Chondrocyte (in vitro differentiated cells): Measurements from ENCODE around the gene ARPP19. TPM values are rescaled to one million over a fixed set of nuclear protein-coding genes. Genes with fewer than 3 reads are reported as not detected.
A peak's percentile ranks its signal among the peaks of the same experiment; 100 is the strongest.

ENCODE experiments used
- DNase-seq: peaks from one replicate; pipeline ENCODE4 v3.0.0; 2021; ENCODE audit warnings: mixed read lengths, low spot score
- H3K27ac Mint-ChIP-seq: one replicate; pipeline ENCODE4 v1.8.0; 2021; ENCODE audit warnings: mild to moderate bottlenecking, moderate library complexity, mixed read lengths; ENCODE audit not compliant: unreplicated experiment
- H3K27me3 Mint-ChIP-seq: 2 replicates; pipeline ENCODE4 v1.8.0; 2021; ENCODE audit warnings: low read depth, mixed read lengths
- H3K36me3 Mint-ChIP-seq: 2 replicates; pipeline ENCODE4 v1.8.0; 2021; ENCODE audit warnings: low read depth, mixed read lengths
- H3K4me1 Mint-ChIP-seq: 2 replicates; pipeline ENCODE4 v1.8.0; 2021; ENCODE audit warnings: low read depth, mild to moderate bottlenecking, mixed read lengths
- H3K4me3 Mint-ChIP-seq: one replicate; pipeline ENCODE4 v1.8.0; 2021; ENCODE audit warnings: mild to moderate bottlenecking, moderate library complexity, mixed read lengths; ENCODE audit not compliant: unreplicated experiment
- H3K9me3 Mint-ChIP-seq: 2 replicates; pipeline ENCODE4 v1.8.0; 2021; ENCODE audit warnings: low read depth, mixed read lengths
- CTCF ChIP-seq: fragments of 200-600 bp; sonication (generic); IDR thresholded peaks from 2 replicates; pipeline ENCODE4 v1.5.0; 2021; ENCODE audit warnings: antibody characterized with exemption, mild to moderate bottlenecking, moderate library complexity
- total RNA-seq: library from RNA; stranded (reverse); gene quantifications from 3 replicates; pipeline ENCODE4 v1.2.1, GENCODE V29; 2021

ARPP19 gene
- total RNA-seq, 1 donor from 2014 or later: 179 TPM

GRCh38 chr15:52529341-52529924 lies 39.4 kb downstream of the ARPP19 start:
- peak overlapping the region; percentile 73 for H3K4me3 Mint-ChIP-seq
- no peaks in the 10 kb centered on the region for H3K9me3 Mint-ChIP-seq
- H3K27ac Mint-ChIP-seq: peak overlapping the region; percentile 42
- no peaks in the 10 kb centered on the region for H3K27me3 Mint-ChIP-seq
- H3K36me3 Mint-ChIP-seq: no peaks in the 10 kb centered on the region
- DNase-seq: no peak
- H3K4me1 Mint-ChIP-seq: peaks cover 24% of the 10 kb centered on the region
- no peak for TF ChIP-seq CTCF

GRCh38 chr15:52528564-52529340 lies 40.1 kb downstream of the ARPP19 start, which contains the start of gene MYO5A:
TSS of gene MYO5A (minus strand) at chr15:52528880. CDS start at chr15:52528806, 74 bp downstream.
- H3K9me3 Mint-ChIP-seq: no peaks in the 10 kb centered on the region
- H3K27ac Mint-ChIP-seq: peak within 1 kb of the TSS; percentile 71
- DNase-seq: peak; percentile 89
- TF ChIP-seq CTCF: peak; percentile 47
- no peaks in the 10 kb centered on the region for H3K36me3 Mint-ChIP-seq
- H3K27me3 Mint-ChIP-seq: no peaks in the 10 kb centered on the region
- peaks cover 24% of the 10 kb centered on the region for H3K4me1 Mint-ChIP-seq
- H3K4me3 Mint-ChIP-seq: peak within 1 kb of the TSS; percentile 94

- Mint-ChIP-seq H3K4me1 (peaks cover 30% of the 10 kb centered on the region), H3K36me3 (no peaks in the 10 kb centered on the region), H3K9me3 (no peaks in the 10 kb centered on the region), H3K27ac (peak overlapping the region; percentile 71), H3K4me3 (peak overlapping the region; percentile 94), H3K27me3 (no peaks in the 10 kb centered on the region)
- TF ChIP-seq CTCF: no peak
- no peak for DNase-seq
Observed at GRCh38 chr15:52527911-52528563, 40.8 kb downstream of the ARPP19 start.

- H3K27me3 Mint-ChIP-seq: no peaks in the 10 kb centered on the region
- no peak for TF ChIP-seq CTCF
- no peaks in the 10 kb centered on the region for H3K9me3 Mint-ChIP-seq
- DNase-seq: no peak
- H3K27ac Mint-ChIP-seq: no peak overlapping the region
- H3K4me3 Mint-ChIP-seq: peak overlapping the region; percentile 94
- H3K4me1 Mint-ChIP-seq: peaks cover 37% of the 10 kb centered on the region
- no peaks in the 10 kb centered on the region for H3K36me3 Mint-ChIP-seq
Observed at GRCh38 chr15:52527196-52527910, 41.5 kb downstream of the ARPP19 start.
